Fibroblast of upper back skin (primary cell): Measurements from ENCODE around the gene SCARF2.
A peak's percentile ranks its signal among the peaks of the same experiment; 100 is the strongest.
"Not testable (repeated sequence)": the region's sequence is repeated elsewhere in the genome, so short reads cannot be mapped to it uniquely, and the experiment has no call there.

Experiments
- DNase-seq: peaks from one replicate; pipeline ENCODE4 v3.0.0-alpha.2; 2013

SCARF2 gene, protein sequence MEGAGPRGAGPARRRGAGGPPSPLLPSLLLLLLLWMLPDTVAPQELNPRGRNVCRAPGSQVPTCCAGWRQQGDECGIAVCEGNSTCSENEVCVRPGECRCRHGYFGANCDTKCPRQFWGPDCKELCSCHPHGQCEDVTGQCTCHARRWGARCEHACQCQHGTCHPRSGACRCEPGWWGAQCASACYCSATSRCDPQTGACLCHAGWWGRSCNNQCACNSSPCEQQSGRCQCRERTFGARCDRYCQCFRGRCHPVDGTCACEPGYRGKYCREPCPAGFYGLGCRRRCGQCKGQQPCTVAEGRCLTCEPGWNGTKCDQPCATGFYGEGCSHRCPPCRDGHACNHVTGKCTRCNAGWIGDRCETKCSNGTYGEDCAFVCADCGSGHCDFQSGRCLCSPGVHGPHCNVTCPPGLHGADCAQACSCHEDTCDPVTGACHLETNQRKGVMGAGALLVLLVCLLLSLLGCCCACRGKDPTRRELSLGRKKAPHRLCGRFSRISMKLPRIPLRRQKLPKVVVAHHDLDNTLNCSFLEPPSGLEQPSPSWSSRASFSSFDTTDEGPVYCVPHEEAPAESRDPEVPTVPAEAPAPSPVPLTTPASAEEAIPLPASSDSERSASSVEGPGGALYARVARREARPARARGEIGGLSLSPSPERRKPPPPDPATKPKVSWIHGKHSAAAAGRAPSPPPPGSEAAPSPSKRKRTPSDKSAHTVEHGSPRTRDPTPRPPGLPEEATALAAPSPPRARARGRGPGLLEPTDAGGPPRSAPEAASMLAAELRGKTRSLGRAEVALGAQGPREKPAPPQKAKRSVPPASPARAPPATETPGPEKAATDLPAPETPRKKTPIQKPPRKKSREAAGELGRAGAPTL

GRCh38 chr22:20437613-20438426 lies at the start of gene SCARF2:
Gene SCARF2 (minus strand): TSS chr22:20437825. CDS start chr22:20437754, 71 bp downstream.
- DNase-seq, result peak; percentile 78

- DNase-seq, result no peak
Observed at GRCh38 chr22:20486229-20486628, 48.6 kb upstream of the SCARF2 start.

- DNase-seq, result no peak
Observed at GRCh38 chr22:20484948-20485683, 47.5 kb upstream of the SCARF2 start.

GRCh38 chr22:20483771-20484170 lies 46.1 kb upstream of the SCARF2 start:
- DNase-seq, result no peak

- DNase-seq, result not testable (repeated sequence)
Observed at GRCh38 chr22:20483143-20483506, 45.5 kb upstream of the SCARF2 start.

DNA sequence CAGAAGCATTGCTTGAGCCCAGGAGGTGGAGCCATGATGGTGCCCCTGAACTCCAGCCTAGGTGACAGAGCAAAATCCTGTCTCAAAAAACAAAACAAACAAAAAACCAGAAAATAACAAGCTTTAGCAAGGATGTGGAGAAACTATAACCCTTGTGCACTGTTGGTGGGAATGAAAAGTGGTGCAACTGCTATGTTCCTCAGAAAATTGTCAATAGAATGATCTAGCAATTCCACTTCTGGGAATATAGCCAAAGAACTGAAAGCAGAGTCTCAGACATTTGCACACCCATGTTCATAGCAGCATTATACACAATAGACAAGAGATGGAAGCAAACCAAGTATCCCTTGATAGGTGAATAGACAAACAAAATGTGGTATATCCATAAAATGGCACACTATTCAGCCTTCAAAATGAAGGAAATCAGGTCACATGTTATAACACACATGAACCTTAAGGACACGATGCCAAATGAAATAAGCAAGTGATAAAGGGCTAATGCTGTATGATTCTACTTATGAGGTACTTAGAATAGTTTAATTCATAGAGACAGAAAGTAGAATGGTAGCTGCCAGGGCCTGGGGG lies 42.1 kb upstream of the SCARF2 start:
- DNase-seq, result no peak

DNA sequence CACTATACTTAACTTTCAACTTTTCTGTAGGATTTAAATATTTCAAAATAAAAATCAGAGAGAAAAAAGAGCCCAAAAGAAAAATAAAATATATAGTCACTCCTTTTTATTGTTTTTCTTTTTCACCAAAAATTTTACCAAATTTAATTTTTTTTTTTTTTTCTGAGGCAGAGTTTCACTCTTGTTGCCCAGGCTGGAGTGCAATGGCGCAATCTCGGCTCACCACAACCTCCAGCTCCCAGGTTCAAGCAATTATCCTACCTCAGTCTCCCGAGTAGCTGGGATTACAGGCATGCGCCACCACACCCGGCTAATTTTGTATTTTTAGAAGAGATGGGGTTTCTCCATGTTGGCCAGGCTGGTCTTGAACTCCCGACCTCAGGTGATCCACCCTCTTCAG lies 40.4 kb upstream of the SCARF2 start:
- not testable (repeated sequence) for DNase-seq

DNA sequence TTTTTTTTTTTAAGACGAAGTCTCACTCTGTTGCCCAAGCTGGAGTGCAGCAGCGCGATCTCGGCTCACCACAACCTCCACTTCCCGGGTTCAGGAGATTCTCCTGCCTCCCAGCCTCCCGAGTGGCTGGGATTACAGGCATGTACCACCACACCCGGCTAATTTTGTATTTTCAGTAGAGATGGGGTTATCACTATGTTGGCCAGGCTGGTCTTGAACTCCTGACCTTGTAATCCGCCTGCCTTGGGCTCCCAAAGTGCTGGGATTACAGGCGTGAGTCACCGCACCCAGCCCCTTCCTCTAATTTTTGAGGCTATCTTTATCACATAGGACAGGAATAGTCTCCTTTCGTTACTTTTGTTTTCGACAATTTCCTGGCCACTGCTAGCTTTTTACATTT lies 37.9 kb upstream of the SCARF2 start:
- not testable (repeated sequence) for DNase-seq

- no peak for DNase-seq
Observed at GRCh38 chr22:20475115-20475436, 37.5 kb upstream of the SCARF2 start.

DNA sequence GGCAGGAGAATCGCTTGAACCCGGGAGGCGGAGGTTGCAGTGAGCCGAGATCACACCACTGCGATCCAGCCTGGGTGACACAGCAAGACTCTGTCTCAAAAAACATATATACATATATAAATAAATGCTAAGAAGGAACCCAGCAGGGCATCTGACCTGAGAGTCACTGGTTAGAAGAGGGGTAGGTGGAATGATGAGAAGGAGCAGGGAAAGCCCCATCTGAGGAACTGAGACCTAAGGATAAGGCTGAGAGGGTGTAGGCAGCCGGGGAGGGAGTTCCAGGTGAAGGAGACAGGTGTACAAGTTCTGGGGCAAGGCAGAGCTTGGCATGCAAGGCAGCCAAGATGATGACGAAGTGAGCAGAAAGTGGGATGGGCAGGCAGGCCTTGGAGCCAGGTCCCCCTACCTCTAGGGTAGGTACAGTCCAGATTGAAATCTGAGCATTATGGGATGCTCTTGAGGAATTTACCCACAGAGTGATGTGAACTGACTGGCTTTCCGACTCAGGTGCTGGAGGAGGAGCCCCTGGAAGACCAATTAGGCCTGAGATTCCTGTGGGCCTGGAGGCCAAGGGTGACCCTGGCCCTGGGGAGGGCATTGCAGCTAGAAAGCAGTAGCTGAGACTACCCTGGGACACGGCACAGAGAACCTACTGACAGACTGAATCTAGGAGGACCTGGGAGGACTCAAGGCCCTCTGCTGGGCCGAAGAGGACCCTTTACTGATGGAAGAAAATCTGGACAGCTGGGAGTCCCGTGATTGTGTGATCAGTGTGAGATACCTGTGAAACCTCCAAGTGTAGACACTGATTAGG lies 35.2 kb upstream of the SCARF2 start:
- DNase-seq, result no peak

GRCh38 chr22:20471126-20471833 lies 33.7 kb upstream of the SCARF2 start:
- no peak for DNase-seq

DNA sequence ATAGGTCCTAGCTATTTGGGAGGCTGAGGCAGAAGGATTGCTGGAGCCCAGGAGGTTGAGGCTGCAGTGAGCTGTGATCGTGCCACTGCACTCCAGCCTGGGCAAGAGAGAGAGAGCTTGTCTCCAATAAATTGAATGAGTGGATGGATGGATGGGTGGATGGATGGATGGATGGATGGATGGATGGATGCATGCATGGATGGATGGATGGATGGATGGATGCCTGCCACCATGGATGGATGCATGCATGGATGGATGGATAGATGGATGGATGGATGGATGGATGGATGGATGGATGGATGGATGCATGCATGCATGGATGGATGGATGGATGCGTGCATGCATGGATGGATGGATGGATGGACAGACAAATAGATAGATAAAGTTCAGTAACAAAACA lies 32.9 kb upstream of the SCARF2 start:
- not testable (repeated sequence) for DNase-seq

DNA sequence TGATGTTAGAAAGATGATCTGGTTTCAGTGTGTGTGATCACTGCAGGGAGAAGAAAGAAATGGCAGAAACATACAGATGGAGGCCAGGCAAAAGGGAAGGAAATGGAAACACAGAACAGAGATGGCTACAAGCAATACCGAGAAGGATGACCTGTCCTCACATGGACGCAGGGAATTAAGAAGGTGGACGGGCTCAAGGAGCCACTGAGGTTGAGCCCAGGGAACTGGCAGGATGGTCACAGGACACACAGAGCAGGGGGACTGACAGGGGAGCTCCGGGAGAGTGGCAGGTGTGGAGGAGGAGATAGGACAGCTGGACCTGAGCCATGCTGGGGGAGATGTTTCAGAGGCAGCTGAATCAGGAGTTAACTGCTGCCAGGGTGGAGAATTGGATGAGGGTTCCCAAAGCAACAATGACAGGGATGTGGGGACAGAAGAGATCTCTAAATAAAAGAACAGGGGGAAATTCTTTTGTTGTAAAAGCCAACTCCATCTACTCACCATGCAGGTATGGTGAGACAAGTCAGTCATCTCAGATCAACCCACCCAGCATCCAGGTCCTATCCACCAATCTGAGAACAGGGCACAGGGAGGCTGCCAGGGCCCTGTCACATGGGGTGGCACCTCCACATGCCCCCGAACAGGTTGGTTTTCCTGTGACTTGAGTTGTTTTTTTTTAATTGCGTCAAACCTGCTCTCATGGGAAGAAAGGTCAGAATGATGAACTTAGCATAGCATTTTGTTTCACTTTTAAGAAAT lies 31.7 kb upstream of the SCARF2 start:
- DNase-seq, result no peak

DNA sequence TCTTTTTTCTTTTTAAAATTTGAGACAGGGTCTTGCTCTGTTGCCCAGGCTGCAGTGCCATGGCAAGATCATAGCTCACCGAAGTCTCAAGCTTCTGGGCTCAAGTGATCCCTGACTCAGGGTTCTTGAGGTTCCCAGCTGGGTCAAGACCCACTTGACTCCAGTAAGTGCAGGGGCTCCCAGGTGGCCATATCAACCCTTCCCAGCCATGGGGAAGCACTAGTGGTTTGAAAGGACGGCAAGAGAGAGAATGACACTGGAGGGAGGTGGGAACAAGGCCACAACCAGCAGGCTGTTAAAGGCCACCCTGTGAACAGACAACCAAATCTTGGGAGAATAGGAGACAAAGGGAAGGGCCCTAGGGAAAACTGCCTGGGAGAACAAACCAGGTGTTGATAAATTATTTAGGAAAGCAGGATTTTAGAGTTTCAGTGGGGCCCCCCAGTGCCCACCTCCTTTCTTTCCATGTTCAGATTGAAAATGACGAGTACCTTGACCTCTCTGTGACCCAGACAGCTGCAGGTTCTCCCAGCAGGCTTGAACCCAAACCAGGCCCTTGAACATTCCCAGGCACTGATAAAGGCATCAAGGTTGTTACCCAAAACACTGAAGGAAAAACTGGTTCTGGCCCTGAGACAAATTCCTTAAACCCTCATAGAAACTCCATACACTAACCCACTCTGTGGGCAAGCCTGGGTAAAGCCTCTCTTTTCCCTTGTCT lies 29.2 kb upstream of the SCARF2 start:
- no peak for DNase-seq

GRCh38 chr22:20465759-20466077 lies 28.1 kb upstream of the SCARF2 start:
- DNase-seq, result no peak

DNA sequence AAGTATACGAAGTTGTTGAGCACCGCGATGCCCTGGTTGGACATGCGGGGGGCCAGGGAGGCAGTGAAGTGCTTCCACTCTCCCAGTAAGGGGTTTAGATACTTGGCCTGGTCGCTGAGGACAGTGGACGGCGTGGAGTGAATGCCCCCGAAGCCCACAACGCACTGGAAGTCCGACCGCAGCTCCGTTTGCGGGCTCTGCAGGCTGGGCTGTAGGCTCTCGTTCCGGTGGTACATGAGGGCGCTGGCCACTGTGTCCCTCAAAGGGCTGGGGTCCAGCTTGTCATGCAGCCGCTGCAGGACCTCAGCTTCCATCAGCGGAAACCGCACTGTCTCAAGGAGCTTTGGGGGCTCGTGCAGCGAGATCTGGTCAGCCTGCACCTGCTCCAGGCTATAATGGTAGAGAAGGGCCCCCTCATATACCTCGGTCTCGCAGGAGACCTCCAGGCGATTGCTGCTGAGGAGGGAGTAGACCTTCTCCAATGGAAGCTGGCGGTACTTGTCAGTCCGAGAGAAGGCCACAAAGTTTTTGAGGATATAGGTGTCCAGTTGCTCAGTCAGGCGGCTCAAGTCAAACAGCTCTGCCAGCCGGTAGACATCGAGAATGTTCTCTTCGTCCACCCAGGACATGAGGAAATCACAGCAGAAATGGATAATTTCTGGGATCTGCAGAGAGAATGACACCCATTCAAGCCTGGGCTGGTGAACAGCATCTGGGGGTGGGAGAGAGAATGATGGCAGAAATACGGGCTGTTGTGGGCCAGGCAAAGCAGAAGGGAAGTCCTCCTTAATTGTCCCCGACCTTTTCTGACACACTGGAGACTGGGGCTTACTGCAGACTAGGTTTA lies 27.5 kb upstream of the SCARF2 start:
- no peak for DNase-seq

GRCh38 chr22:20464096-20464614 lies 26.5 kb upstream of the SCARF2 start:
- no peak for DNase-seq
